ENCODE data around the gene LAMA5. TPM values are rescaled to one million over a fixed set of nuclear protein-coding genes. Genes with fewer than 3 reads are reported as not detected.

The LAMA5 gene
- total RNA-seq, 1 donor from 2014 or later = 34.5 TPM

DNA sequence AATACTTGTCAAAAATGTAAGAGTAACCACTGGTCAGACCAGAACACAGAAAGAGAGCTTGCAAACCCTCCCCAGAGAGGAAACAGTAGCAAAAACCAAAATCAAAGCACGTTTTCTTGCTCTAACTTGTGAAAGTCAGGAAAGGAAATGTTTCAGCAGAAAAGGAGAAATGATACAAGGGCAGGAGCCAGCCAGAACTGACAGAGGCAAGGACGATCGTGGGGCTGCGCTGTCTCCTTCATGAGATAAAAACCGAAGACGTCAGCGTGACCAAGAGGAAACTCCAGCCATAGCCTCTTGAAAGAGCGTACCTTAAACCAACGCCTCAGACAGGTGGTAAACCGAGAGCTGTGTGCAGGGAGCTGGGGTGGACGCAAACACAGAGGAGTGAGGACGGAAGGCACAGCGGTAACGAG is 27.5 kb downstream of the LAMA5 start:
- Mint-ChIP-seq H3K4me1 (ENCODE audit: unreplicated experiment) (peaks cover 8% of the 10 kb centered on the region), H3K4me3 (ENCODE audit: unreplicated experiment) (no peak overlapping the region), H3K27ac (ENCODE audit: unreplicated experiment) (no peak overlapping the region), H3K27me3 (ENCODE audit: unreplicated experiment) (peaks cover 9% of the 10 kb centered on the region), H3K36me3 (ENCODE audit: low read depth, unreplicated experiment) (no peaks in the 10 kb centered on the region), H3K9me3 (ENCODE audit: unreplicated experiment) (no peaks in the 10 kb centered on the region)
- no peak for DNase-seq (ENCODE audit: low spot score)
- TF ChIP-seq, protein P1, sequence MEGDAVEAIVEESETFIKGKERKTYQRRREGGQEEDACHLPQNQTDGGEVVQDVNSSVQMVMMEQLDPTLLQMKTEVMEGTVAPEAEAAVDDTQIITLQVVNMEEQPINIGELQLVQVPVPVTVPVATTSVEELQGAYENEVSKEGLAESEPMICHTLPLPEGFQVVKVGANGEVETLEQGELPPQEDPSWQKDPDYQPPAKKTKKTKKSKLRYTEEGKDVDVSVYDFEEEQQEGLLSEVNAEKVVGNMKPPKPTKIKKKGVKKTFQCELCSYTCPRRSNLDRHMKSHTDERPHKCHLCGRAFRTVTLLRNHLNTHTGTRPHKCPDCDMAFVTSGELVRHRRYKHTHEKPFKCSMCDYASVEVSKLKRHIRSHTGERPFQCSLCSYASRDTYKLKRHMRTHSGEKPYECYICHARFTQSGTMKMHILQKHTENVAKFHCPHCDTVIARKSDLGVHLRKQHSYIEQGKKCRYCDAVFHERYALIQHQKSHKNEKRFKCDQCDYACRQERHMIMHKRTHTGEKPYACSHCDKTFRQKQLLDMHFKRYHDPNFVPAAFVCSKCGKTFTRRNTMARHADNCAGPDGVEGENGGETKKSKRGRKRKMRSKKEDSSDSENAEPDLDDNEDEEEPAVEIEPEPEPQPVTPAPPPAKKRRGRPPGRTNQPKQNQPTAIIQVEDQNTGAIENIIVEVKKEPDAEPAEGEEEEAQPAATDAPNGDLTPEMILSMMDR (IDR thresholded peaks at IDR 0.05; ENCODE audit: unreplicated experiment) = no peak

DNA sequence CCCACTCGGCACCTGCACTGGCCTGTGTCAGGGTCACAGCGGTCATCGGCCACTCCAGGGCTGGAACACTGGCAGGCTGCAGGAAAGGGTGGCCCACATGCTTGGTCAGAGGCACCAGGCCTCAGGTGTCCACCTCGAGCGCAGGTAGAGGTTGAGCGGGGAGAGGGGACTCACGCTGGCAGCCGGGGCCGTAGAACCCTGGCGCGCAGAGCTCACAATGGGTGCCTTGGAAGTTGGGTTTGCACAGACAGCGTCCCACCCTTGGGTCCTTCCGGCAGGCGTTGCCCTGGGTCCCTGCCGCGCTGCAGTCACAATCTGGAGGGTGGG is 28.9 kb downstream of the LAMA5 start:
- H3K4me1 Mint-ChIP-seq (ENCODE audit: unreplicated experiment) = peaks cover 8% of the 10 kb centered on the region
- no peak for DNase-seq (ENCODE audit: low spot score)
- H3K4me3 Mint-ChIP-seq (ENCODE audit: unreplicated experiment) = no peak overlapping the region
- H3K36me3 Mint-ChIP-seq (ENCODE audit: low read depth, unreplicated experiment) = no peaks in the 10 kb centered on the region
- H3K27ac Mint-ChIP-seq (ENCODE audit: unreplicated experiment) = no peak overlapping the region
- peaks cover 9% of the 10 kb centered on the region for H3K27me3 Mint-ChIP-seq (ENCODE audit: unreplicated experiment)
- H3K9me3 Mint-ChIP-seq (ENCODE audit: unreplicated experiment) = no peaks in the 10 kb centered on the region
- TF ChIP-seq, protein P1 (IDR thresholded peaks at IDR 0.05; ENCODE audit: unreplicated experiment) = no peak

DNA sequence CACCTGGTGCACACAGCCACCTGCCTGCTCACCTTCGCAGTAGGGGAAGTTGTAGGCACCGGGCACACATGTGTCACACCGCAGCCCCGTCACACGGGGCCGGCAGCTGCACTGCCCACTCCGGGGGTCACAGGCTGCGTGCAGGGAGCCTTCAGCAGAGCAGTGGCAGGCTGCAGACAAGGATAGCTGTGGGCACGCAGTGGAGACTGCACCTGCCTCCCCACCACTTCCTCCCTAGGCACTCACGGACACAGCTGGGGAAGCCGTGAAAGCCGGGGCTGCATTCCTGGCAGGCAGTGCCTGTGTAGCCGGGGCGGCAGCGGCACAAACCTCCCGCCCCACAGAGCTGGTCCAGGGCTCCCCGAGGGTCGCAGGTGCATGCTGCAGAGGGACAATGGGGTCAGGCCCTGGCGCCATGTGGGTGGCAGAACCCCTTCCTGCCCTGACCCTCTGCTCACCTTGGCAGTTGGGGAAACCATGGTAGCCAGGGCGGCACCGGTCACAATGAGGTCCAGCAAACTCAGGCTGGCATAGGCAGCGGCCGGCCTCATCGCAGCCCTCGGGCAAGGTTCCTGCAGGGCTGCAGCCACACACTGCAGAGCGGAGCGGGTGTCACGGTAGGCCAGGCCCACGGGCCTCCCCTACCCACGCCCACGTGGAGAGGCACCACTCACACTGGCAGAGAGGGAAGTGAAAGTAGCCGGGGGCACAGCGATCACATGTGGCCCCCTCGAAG is 29.4 kb downstream of the LAMA5 start:
- H3K4me3 Mint-ChIP-seq (ENCODE audit: unreplicated experiment) = no peak overlapping the region
- no peak for DNase-seq (ENCODE audit: low spot score)
- TF ChIP-seq, protein P1 (IDR thresholded peaks at IDR 0.05; ENCODE audit: unreplicated experiment) = no peak
- peaks cover 8% of the 10 kb centered on the region for H3K4me1 Mint-ChIP-seq (ENCODE audit: unreplicated experiment)
- H3K9me3 Mint-ChIP-seq (ENCODE audit: unreplicated experiment) = no peaks in the 10 kb centered on the region
- H3K36me3 Mint-ChIP-seq (ENCODE audit: low read depth, unreplicated experiment) = no peaks in the 10 kb centered on the region
- no peak overlapping the region for H3K27ac Mint-ChIP-seq (ENCODE audit: unreplicated experiment)
- H3K27me3 Mint-ChIP-seq (ENCODE audit: unreplicated experiment) = peaks cover 9% of the 10 kb centered on the region

DNA sequence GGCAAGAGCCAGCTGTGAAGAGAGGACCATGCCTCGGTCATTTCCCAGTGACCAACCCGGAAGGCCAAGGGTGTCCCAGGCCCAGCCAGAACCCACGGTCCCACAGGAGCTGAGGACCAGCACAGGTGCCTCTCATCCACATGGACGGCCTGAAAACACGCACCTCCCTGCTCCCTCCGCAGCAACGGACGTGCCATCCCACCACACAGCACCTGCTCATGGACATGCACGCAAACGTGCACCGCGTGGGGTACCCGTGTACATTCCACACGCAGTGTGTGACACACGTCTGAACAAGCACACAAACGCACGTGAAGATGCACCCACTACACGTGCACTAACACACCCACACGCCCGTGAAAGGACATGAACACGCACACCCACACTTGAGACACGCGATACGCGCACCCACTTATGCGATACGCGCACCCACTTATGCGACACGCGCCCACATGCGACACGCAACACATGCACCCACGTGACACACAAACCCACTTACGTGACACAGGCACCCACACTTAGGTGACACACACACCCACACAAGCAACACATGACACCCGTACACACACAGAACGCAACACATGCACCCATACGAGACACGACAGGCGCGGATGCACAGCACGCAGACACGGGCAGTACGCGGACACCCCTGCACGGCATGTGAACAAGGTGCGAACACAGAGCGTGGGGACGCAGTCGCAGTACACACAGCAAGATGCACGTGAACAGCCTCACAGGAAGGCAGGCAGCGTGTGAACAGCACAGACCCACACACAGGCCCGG is 30.1 kb downstream of the LAMA5 start:
- DNase-seq (ENCODE audit: low spot score) = no peak
- Mint-ChIP-seq H3K27ac (ENCODE audit: unreplicated experiment) (no peak overlapping the region), H3K4me3 (ENCODE audit: unreplicated experiment) (no peak overlapping the region), H3K27me3 (ENCODE audit: unreplicated experiment) (peaks cover 9% of the 10 kb centered on the region), H3K9me3 (ENCODE audit: unreplicated experiment) (no peaks in the 10 kb centered on the region), H3K36me3 (ENCODE audit: low read depth, unreplicated experiment) (no peaks in the 10 kb centered on the region), H3K4me1 (ENCODE audit: unreplicated experiment) (peaks cover 8% of the 10 kb centered on the region)
- TF ChIP-seq, protein P1 (IDR thresholded peaks at IDR 0.05; ENCODE audit: unreplicated experiment) = no peak

DNA sequence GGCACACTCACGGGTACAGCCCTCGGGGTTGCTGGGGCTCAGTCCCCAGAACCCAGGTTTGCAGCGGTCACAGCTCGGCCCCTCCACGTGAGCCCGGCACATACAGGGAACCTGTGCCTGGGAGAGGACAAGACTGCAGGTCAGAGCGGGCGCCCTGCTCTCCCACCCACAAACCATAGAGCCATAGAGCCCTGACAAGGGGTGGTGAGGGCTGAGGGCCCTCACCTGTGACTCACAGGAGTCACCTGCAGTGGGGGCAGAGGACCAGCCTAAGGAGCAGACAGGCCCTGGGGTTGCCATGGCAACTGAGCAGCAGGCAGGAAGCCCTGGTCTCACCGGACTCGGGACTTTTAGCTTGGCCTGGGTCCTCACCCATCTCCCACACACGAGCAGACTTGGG is 30.8 kb downstream of the LAMA5 start:
- Mint-ChIP-seq H3K27me3 (ENCODE audit: unreplicated experiment) (peaks cover 9% of the 10 kb centered on the region), H3K36me3 (ENCODE audit: low read depth, unreplicated experiment) (no peaks in the 10 kb centered on the region), H3K27ac (ENCODE audit: unreplicated experiment) (no peak overlapping the region), H3K9me3 (ENCODE audit: unreplicated experiment) (no peaks in the 10 kb centered on the region), H3K4me1 (ENCODE audit: unreplicated experiment) (peaks cover 8% of the 10 kb centered on the region), H3K4me3 (ENCODE audit: unreplicated experiment) (no peak overlapping the region)
- no peak for DNase-seq (ENCODE audit: low spot score)
- TF ChIP-seq, protein P1 (IDR thresholded peaks at IDR 0.05; ENCODE audit: unreplicated experiment) = no peak
